ENCODE results near the gene MAX. TPM values are rescaled to one million over a fixed set of nuclear protein-coding genes. Genes with fewer than 3 reads are reported as not detected.

MAX gene
- total and polyA plus RNA-seq, 2 of the 8 experiments (the other 6 are each of a cell fraction or from before 2014, with no cell fraction given), result 36.9 to 65.1 TPM

- TF ChIP-seq SIN3A (conservative IDR thresholded peaks at IDR 0.05 in 1 of 2, IDR thresholded peaks at IDR 0.05 in 1 of 2; ENCODE audit: low read depth in 1 of 2, low read length in 2 of 2), result no peak
- TF ChIP-seq FOSL1 (IDR thresholded peaks at IDR 0.05; ENCODE audit: insufficient read depth, low read depth, low read length), result no peak
- no peak for TF ChIP-seq CHD7 (IDR thresholded peaks at IDR 0.05; ENCODE audit: insufficient replicate concordance, low read length)
- TF ChIP-seq RXRA (IDR thresholded peaks at IDR 0.05; ENCODE audit: insufficient read depth, low read depth, low read length), result no peak
- TF ChIP-seq PHF8 (conservative IDR thresholded peaks at IDR 0.05; ENCODE audit: low read depth, low read length), result no peak
- no peak for TF ChIP-seq NRF1 (IDR thresholded peaks at IDR 0.05; ENCODE audit: low read depth, low read length)
- TF ChIP-seq ATF2 (IDR thresholded peaks at IDR 0.05; ENCODE audit: low read length), result no peak
These were observed 40.8 kb upstream of the MAX start (continued) for GRCh38 chr14:65142914-65143625.
